K562 (cell line): ENCODE measurements around the gene RGMA. TPM values are rescaled to one million over a fixed set of nuclear protein-coding genes. Genes with fewer than 3 reads are reported as not detected.

Experiments used
- ATAC-seq: fragments of 200-7000 bp; cut with Tn5 transposase; 3 replicates; pipeline ENCODE4 v1.9.1; 2020; ENCODE audit warnings: moderate library complexity
- BruUV-seq: library from RNA; stranded (reverse); fragments of 400-500 nt; replicated peaks from 2 replicates; lab custom pipeline; 2021; lab: Mats Ljungman, UMichigan
- CTCF ChIA-PET: fragments of 300-600 bp; formaldehyde crosslinking; extraction: SDS; loops from one replicate; lab custom pipeline; 2021; ENCODE audit warnings: low intra/inter-chr PET ratio; lab: Yijun Ruan, JAX
- POLR2A ChIA-PET: fragments of 300-600, 350-650 bp; sonication (Branson Sonifier 250); formaldehyde crosslinking; extraction: SDS; loops from one replicate; lab custom pipeline; 2021; ENCODE audit warnings: antibody characterized with exemption, inconsistent platforms; lab: Yijun Ruan, JAX
- DNase-seq, 4 experiments: peaks; one replicate each; pipeline versions ENCODE4 v3.0.0 to v3.0.0-alpha.2; 2011 to 2018; ENCODE audit warnings: low spot score in 3 of 4, mixed read lengths in 3 of 4; ENCODE audit errors: extremely low read depth in 1 of 4
- FAIRE-seq: peaks from 2 replicates; lab custom pipeline; 2011; peaks lifted over from hg19 to GRCh38; lab: Jason Lieb, UNC
- H2AFZ ChIP-seq: 2 replicates; pipeline ENCODE4 v1.6.0; 2011; ENCODE audit warnings: low read depth, low read length, control low read depth, inconsistent platforms
- H3K27ac ChIP-seq: fragments of 200-600 bp; 3 replicates; pipeline ENCODE4 v1.8.0; 2011; ENCODE audit warnings: low read depth, mild to moderate bottlenecking, control low read depth, inconsistent platforms, low read length, moderate library complexity, mixed read lengths; ENCODE audit errors: extremely low read depth
- H3K27me3 ChIP-seq, 2 experiments: fragments of 300-600 bp in 1 of 2; 2 replicates in 1 of 2; 3 replicates in 1 of 2; pipeline versions ENCODE4 v1.6.0 to v1.8.0; 2011; ENCODE audit warnings: inconsistent platforms in 2 of 2, low read length in 2 of 2, mild to moderate bottlenecking in 1 of 2, mixed read lengths in 1 of 2, moderate library complexity in 1 of 2; ENCODE audit not compliant: control insufficient read depth in 2 of 2, insufficient read depth in 2 of 2
- H3K36me3 ChIP-seq: fragments of 300-600 bp; 3 replicates; pipeline ENCODE4 v1.8.0; 2011; ENCODE audit warnings: mild to moderate bottlenecking, low read length, inconsistent platforms; ENCODE audit not compliant: control insufficient read depth, insufficient read depth
- H3K4me1 ChIP-seq, 2 experiments: fragments of 200-600 bp in 1 of 2; replicated peaks in 1 of 2; 2 replicates in 1 of 2; 3 replicates in 1 of 2; pipeline versions ENCODE4 v1.5.1 to v1.8.0; 2011; ENCODE audit warnings: inconsistent platforms in 2 of 2, low read length in 2 of 2, mild to moderate bottlenecking in 1 of 2, mixed read lengths in 1 of 2, moderate library complexity in 1 of 2; ENCODE audit not compliant: control insufficient read depth in 2 of 2, insufficient read depth in 2 of 2
- H3K4me2 ChIP-seq: 2 replicates; pipeline ENCODE4 v1.6.1; 2011; ENCODE audit warnings: low read length, control low read depth, inconsistent platforms, mixed read lengths; ENCODE audit not compliant: insufficient read depth
- H3K4me3 ChIP-seq: fragments of 200-600 bp; sonication (generic), shearing (Covaris generic); 2 replicates; pipeline ENCODE4 v1.5.1; 2016; ENCODE audit warnings: control low read depth, inconsistent platforms
- H3K79me2 ChIP-seq: fragments of 200-600 bp; 3 replicates; pipeline ENCODE4 v1.8.0; 2011; ENCODE audit warnings: low read length, inconsistent platforms; ENCODE audit not compliant: control insufficient read depth, insufficient read depth
- H3K9ac ChIP-seq, 2 experiments: 2 replicates each; pipeline versions ENCODE4 v1.6.0 to v1.6.1; 2011; ENCODE audit warnings: low read depth in 2 of 2, low read length in 2 of 2, control low read depth in 1 of 2, inconsistent platforms in 1 of 2, mild to moderate bottlenecking in 1 of 2, mixed read lengths in 1 of 2; ENCODE audit not compliant: insufficient read depth in 1 of 2
- H3K9me1 ChIP-seq: one replicate; pipeline ENCODE4 v1.6.0; 2011; ENCODE audit warnings: inconsistent platforms, mild to moderate bottlenecking, low read length, moderate library complexity; ENCODE audit not compliant: control insufficient read depth, insufficient read depth
- H3K9me3 ChIP-seq: replicated peaks from 2 replicates; pipeline ENCODE4 v1.5.1; 2011; ENCODE audit warnings: low read depth, low read length, inconsistent platforms; ENCODE audit not compliant: control insufficient read depth, insufficient read depth
- H4K20me1 ChIP-seq: replicated peaks from 2 replicates; pipeline ENCODE4 v1.6.1; 2011; ENCODE audit warnings: low read length, inconsistent platforms, mixed read lengths; ENCODE audit not compliant: control insufficient read depth, insufficient read depth
- FOXK1 ChIP-seq: sonication (generic); formaldehyde crosslinking; IDR thresholded peaks from 2 replicates; pipeline ENCODE4 v1.8.0; 2022; ENCODE audit warnings: missing genetic modification reagents, mild to moderate bottlenecking, borderline replicate concordance
- MAZ ChIP-seq, 2 experiments: fragments of 450-650 bp in 1 of 2; sonication (generic) in 1 of 2; formaldehyde crosslinking; IDR thresholded peaks in 1 of 2; conservative IDR thresholded peaks in 1 of 2; 2 replicates each; pipeline versions ENCODE4 v1.4.0 to v1.5.0; 2020; ENCODE audit warnings: mild to moderate bottlenecking in 1 of 2, missing genetic modification reagents in 1 of 2
- MXD1 ChIP-seq: fragments of 250-450 bp; sonication (Bioruptor Pico); IDR thresholded peaks from 2 replicates; pipeline ENCODE4 v1.8.0; 2021; ENCODE audit warnings: borderline replicate concordance, mild to moderate bottlenecking, moderate library complexity; ENCODE audit not compliant: poor library complexity, severe bottlenecking
- WGBS: fragments of 100-300 bp; shearing (Covaris generic); methylation state at CpG from one replicate; pipeline ENCODE4 v1.1.6; 2016; ENCODE audit warnings: low coverage, mixed read lengths; ENCODE audit not compliant: insufficient coverage; ENCODE audit errors: missing lambda C conversion rate; 5-methylcytosine and 5-hydroxymethylcytosine counted together
- in situ Hi-C: fragments of 300-500 bp; cut with MboI; formaldehyde crosslinking; loops from 4 replicates; pipeline ENCODE4 v1.15.0; 2018; ENCODE audit warnings: inconsistent platforms, mixed read lengths
- intact Hi-C: fragments of 100-400 bp; cut with micrococcal nuclease; formaldehyde crosslinking; loops from 2 replicates; pipeline ENCODE4 v1.14.2; 2022
- polyA plus RNA-seq, 8 experiments: library from polyadenylated mRNA; depleted of rRNA in 4 of 8; stranded (reverse) in 5 of 8; unstranded in 3 of 8; fragments of >200 nt; fragmentation: Nextera tagmentation in 2 of 8; fragmentation: Illumina TruSeq in 1 of 8; extraction: Ambion mirVana in 2 of 8; extraction: Trizol in 1 of 8; gene quantifications; 2 replicates each; pipeline versions ENCODE4 v1.2.1 to v1.2.3, GENCODE V29; 2011 to 2014; ENCODE audit warnings: inconsistent platforms in 1 of 8, missing spikeins in 1 of 8
- total RNA-seq, 7 experiments: library from RNA; depleted of rRNA in 6 of 7; stranded (reverse); fragments of >200 nt in 6 of 7; fragmentation: Illumina TruSeq in 2 of 7; extraction: Trizol in 2 of 7; gene quantifications; 2 replicates each; pipeline versions ENCODE4 v1.2.1 to v1.2.3, GENCODE V29; 2011 to 2021; ENCODE audit warnings: low replicate concordance in 1 of 7

RGMA gene
- total and polyA plus RNA-seq, 9 of the 15 experiments (the other 6 are each of a cell fraction or from before 2014, with no cell fraction given): 0.03 to 0.05 (median 0.03) TPM; not detected in 6

DNA sequence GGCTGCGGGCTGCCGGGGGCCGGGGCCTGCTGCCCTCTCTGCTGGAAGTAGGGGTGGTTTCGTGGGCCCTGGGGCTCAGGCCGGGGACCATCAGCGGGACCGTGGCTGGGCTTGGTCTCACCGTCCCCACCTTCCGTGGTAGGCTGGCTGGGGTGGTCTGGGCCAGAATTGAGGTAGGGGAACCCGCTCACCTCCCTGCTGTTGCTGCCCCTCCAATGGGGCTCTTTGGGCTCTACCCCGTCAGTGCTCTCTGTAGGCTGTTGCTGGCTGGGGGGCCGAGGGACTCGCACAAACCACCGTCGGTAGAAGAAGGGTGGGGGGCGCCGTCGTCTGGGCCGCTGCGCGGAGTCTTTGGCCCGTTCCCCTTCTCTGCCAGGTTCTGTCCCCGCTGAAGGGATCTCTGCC is 23.4 kb downstream of the RGMA start:
- peaks cover 61 to 72% of the 10 kb centered on the region in 2 experiments for H3K27me3 ChIP-seq
- TF ChIP-seq MXD1 (CRISPR knock-in tag) (no peak), MAZ (CRISPR knock-in tag; conservative IDR thresholded peaks at IDR 0.05 in 1 of 2, IDR thresholded peaks at IDR 0.05 in 1 of 2) (no peak), FOXK1 (no peak)
- no peak overlapping the region for H3K9ac ChIP-seq
- BruUV-seq: no TSS peak
- H3K9me1 ChIP-seq: no peaks in the 10 kb centered on the region
- no peak overlapping the region for H3K4me3 ChIP-seq
- no peak overlapping the region for H3K27ac ChIP-seq
- H3K9me3 ChIP-seq: no peaks in the 10 kb centered on the region
- H3K4me2 ChIP-seq: no peak overlapping the region
- ChIA-PET POLR2A (no interaction called here), CTCF (interaction anchor here (0.6 kb wide), 1 partner anchor 259 kb away, joined by 4 read pairs; no protein-coding TSS in a partner anchor)
- no peaks in the 10 kb centered on the region for H3K36me3 ChIP-seq
- 3% methylated on average over 17 of the region's 23 CpGs for WGBS
- DNase-seq (no peak), FAIRE-seq (no peak), ATAC-seq (no peak)
- in situ Hi-C loops: no loop called here
- peaks cover 0 to 3% of the 10 kb centered on the region in 2 experiments; a peak in 1 of 5 replicates for H3K4me1 ChIP-seq
- no peaks in the 10 kb centered on the region for H3K79me2 ChIP-seq
- intact Hi-C loops: no loop called here
- H2AFZ ChIP-seq: no peak overlapping the region
- 0 out of 2 replicates have a peak, but pooled peaks cover 2% of the 10 kb centered on the region for H4K20me1 ChIP-seq
